ENCODE data around the gene RIC8B.
"Not testable (repeated sequence)": the region's sequence is repeated elsewhere in the genome, so short reads cannot be mapped to it uniquely, and the experiment has no call there.

RIC8B gene

GRCh38 chr12:106774005-106774807, at the start of gene RIC8B:
Gene RIC8B (plus strand): TSS chr12:106774682. CDS start chr12:106774746, 64 bp downstream.
- no peaks in the 10 kb centered on the region for H3K9me3 ChIP-seq (ENCODE audit: severe bottlenecking)
- no peaks in the 10 kb centered on the region for H3K27me3 ChIP-seq (ENCODE audit: insufficient read depth, low read depth, severe bottlenecking)
- peak; percentile 98 for DNase-seq
- no peaks in the 10 kb centered on the region for H3K36me3 ChIP-seq
- H3K4me3 ChIP-seq (ENCODE audit: low read depth, low read length), result peak within 1 kb of the TSS; percentile 81
- H3K27ac ChIP-seq, result peak within 1 kb of the TSS; percentile 92
- TF ChIP-seq, protein P1, sequence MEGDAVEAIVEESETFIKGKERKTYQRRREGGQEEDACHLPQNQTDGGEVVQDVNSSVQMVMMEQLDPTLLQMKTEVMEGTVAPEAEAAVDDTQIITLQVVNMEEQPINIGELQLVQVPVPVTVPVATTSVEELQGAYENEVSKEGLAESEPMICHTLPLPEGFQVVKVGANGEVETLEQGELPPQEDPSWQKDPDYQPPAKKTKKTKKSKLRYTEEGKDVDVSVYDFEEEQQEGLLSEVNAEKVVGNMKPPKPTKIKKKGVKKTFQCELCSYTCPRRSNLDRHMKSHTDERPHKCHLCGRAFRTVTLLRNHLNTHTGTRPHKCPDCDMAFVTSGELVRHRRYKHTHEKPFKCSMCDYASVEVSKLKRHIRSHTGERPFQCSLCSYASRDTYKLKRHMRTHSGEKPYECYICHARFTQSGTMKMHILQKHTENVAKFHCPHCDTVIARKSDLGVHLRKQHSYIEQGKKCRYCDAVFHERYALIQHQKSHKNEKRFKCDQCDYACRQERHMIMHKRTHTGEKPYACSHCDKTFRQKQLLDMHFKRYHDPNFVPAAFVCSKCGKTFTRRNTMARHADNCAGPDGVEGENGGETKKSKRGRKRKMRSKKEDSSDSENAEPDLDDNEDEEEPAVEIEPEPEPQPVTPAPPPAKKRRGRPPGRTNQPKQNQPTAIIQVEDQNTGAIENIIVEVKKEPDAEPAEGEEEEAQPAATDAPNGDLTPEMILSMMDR (IDR thresholded peaks at IDR 0.05; ENCODE audit: low read depth, low read length), result 0 out of 2 replicates have a peak, but pooled peaks have one; percentile 7

DNA sequence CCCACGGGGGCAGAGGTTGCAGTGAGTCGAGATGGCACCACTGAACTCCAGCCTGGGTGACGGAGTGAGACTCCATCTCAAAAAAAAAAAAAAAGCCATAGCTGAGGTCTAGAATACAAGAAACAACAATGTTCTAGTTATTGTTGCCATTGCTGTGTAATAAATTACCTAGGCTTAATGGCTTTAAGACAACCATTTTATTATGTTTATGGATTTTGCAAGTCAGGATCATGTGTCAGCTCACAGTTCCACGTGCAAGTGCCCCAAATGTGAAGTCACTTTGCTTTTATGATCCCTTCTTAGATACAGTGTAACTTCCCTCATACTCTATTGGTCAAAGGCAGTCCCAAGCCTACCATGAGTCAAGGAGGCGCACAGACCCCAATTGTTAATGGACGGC, 49.5 kb upstream of the RIC8B start:
- TF ChIP-seq, protein P1 (IDR thresholded peaks at IDR 0.05; ENCODE audit: low read depth, low read length), result no peak
- DNase-seq, result no peak
- no peak overlapping the region for H3K4me3 ChIP-seq (ENCODE audit: low read depth, low read length)

GRCh38 chr12:106726603-106727202, 47.8 kb upstream of the RIC8B start:
- H3K4me3 ChIP-seq (ENCODE audit: low read depth, low read length); H3K9me3 ChIP-seq (ENCODE audit: severe bottlenecking); H3K36me3 ChIP-seq; H3K27me3 ChIP-seq (ENCODE audit: insufficient read depth, low read depth, severe bottlenecking); H3K27ac ChIP-seq; DNase-seq: not testable (repeated sequence)

More for the DNA sequence above, 49.5 kb upstream of the RIC8B start:
- no peaks in the 10 kb centered on the region for H3K9me3 ChIP-seq (ENCODE audit: severe bottlenecking)
- H3K27me3 ChIP-seq (ENCODE audit: insufficient read depth, low read depth, severe bottlenecking), result peaks cover 15% of the 10 kb centered on the region
- H3K36me3 ChIP-seq, result no peaks in the 10 kb centered on the region
- no peak overlapping the region for H3K27ac ChIP-seq

DNA sequence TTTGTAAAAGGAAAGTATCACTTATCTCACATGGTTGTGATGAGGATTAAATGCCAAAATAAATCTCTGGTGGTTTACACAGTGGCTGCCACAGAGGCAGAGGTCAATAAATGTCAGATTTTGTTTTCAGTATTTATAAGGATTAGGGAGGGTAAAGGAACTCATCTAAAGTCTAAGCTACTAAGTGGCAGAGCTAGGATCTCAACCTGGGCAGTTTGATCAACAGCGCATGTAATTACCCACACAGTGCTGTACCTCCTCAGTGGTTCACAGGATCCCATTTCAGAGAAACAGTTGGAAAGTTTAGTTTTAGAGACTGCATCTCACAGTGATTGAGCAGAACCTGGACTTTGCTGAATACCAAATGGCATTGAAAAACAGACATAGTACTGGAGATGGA, 44.9 kb upstream of the RIC8B start:
- H3K9me3 ChIP-seq (ENCODE audit: severe bottlenecking), result no peaks in the 10 kb centered on the region
- no peaks in the 10 kb centered on the region for H3K36me3 ChIP-seq
- TF ChIP-seq, protein P1 (IDR thresholded peaks at IDR 0.05; ENCODE audit: low read depth, low read length), result no peak
- no peak overlapping the region for H3K4me3 ChIP-seq (ENCODE audit: low read depth, low read length)
- no peak for DNase-seq
- peaks cover 9% of the 10 kb centered on the region for H3K27me3 ChIP-seq (ENCODE audit: insufficient read depth, low read depth, severe bottlenecking)
- H3K27ac ChIP-seq, result no peak overlapping the region

- no peak for DNase-seq
- Histone ChIP-seq H3K9me3 (ENCODE audit: severe bottlenecking) (no peaks in the 10 kb centered on the region), H3K36me3 (no peaks in the 10 kb centered on the region), H3K27ac (no peak overlapping the region), H3K27me3 (ENCODE audit: insufficient read depth, low read depth, severe bottlenecking) (peaks cover 12% of the 10 kb centered on the region), H3K4me3 (ENCODE audit: low read depth, low read length) (no peak overlapping the region)
- TF ChIP-seq, protein P1 (IDR thresholded peaks at IDR 0.05; ENCODE audit: low read depth, low read length), result no peak
These were observed 41.6 kb upstream of the RIC8B start for GRCh38 chr12:106732890-106733289.

DNA sequence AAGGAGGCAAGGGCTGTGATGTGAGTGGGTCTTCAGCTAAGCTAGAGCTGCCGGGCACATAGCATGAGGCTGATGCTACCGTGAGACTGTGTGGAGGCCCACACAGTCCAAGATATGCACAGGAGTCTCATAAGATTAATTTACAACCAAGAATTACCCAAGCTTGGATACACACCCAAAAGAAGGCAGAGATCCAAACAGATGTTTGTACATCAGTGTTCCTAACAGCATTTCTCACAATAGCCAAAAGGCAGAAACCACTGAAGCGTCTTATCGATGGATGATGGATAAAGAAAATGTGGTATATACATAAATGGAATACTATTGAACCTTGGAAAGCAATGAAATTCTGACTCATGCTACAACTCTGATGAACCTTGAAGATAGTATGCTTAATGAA, 40.8 kb upstream of the RIC8B start:
- H3K4me3 ChIP-seq (ENCODE audit: low read depth, low read length), result no peak overlapping the region
- no peak overlapping the region for H3K27ac ChIP-seq
- no peak for DNase-seq
- H3K27me3 ChIP-seq (ENCODE audit: insufficient read depth, low read depth, severe bottlenecking), result peaks cover 12% of the 10 kb centered on the region
- no peaks in the 10 kb centered on the region for H3K9me3 ChIP-seq (ENCODE audit: severe bottlenecking)
- TF ChIP-seq, protein P1 (IDR thresholded peaks at IDR 0.05; ENCODE audit: low read depth, low read length), result no peak
- H3K36me3 ChIP-seq, result no peaks in the 10 kb centered on the region

Measured in WERI-Rb-1 (cell line).